HepG2 (cell line): Measurements from ENCODE around the gene IFT172.

Experiments
- EP300 ChIP-seq, 3 experiments: sonication (generic) in 1 of 3; formaldehyde crosslinking in 1 of 3; IDR thresholded peaks; 2 replicates each; pipeline versions ENCODE4 v1.5.1 to v1.6.1; 2011 to 2020; ENCODE audit warnings: low read depth in 2 of 3, low read length in 2 of 3, borderline replicate concordance in 1 of 3, improper control_type of control experiment in 1 of 3, mild to moderate bottlenecking in 1 of 3, missing genetic modification reagents in 1 of 3, moderate library complexity in 1 of 3
- RBAK ChIP-seq: sonication (generic); formaldehyde crosslinking; IDR thresholded peaks from 2 replicates; pipeline ENCODE4 v1.5.1; 2020; ENCODE audit warnings: mild to moderate bottlenecking, missing genetic modification reagents
- TF ChIP-seq, protein P1 (sequence below): sonication (generic); formaldehyde crosslinking; IDR thresholded peaks from 2 replicates; pipeline ENCODE4 v1.5.0; 2020; ENCODE audit warnings: mild to moderate bottlenecking, missing genetic modification reagents, moderate library complexity
- TF ChIP-seq, protein P2 (sequence below): fragments of 450-650 bp; IDR thresholded peaks from 2 replicates; pipeline ENCODE4 v1.6.1; 2016

DNA sequence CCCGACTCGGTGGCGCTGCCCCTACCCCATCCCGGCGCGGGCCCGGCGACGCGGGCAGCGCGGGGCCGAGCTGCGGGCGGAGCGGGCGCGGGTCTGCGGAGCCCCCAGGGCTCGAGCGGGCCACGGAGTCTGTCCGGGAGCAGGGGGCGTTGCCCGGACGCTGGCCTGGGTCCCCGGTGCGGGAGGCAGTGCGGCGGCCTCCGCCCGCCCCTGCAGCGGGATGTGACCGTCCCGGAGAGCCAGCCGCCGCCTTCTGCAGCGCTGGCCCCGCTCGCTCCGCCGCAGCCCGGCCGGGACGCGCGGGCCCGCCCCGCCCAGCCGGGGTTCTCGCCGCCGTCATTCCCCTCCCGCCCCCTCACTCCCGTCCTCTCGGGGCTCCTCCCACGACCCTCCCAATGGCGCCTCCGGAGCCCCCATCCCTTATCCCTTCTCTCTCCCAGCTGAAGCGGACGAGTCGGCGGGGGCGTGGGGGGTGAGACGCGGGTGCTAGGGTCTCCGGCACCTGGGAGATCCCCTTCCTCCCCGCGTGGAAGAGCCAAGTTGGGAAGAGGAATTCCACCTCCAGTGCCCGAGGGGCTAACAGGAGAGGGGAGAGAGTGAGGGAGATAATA, 5.5 kb upstream of the IFT172 start, which contains the start of gene FNDC4:
- TF ChIP-seq RBAK (CRISPR knock-in tag): no peak
- no peak for TF ChIP-seq EP300 (IDR thresholded peaks at IDR 0.05; ENCODE audit: low read depth in 2 of 2, low read length in 2 of 2)
- TF ChIP-seq EP300 (CRISPR knock-in tag; IDR thresholded peaks at IDR 0.05; ENCODE audit: borderline replicate concordance): no peak
- TF ChIP-seq, protein P1, sequence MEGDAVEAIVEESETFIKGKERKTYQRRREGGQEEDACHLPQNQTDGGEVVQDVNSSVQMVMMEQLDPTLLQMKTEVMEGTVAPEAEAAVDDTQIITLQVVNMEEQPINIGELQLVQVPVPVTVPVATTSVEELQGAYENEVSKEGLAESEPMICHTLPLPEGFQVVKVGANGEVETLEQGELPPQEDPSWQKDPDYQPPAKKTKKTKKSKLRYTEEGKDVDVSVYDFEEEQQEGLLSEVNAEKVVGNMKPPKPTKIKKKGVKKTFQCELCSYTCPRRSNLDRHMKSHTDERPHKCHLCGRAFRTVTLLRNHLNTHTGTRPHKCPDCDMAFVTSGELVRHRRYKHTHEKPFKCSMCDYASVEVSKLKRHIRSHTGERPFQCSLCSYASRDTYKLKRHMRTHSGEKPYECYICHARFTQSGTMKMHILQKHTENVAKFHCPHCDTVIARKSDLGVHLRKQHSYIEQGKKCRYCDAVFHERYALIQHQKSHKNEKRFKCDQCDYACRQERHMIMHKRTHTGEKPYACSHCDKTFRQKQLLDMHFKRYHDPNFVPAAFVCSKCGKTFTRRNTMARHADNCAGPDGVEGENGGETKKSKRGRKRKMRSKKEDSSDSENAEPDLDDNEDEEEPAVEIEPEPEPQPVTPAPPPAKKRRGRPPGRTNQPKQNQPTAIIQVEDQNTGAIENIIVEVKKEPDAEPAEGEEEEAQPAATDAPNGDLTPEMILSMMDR: no peak
- TF ChIP-seq, protein P2, sequence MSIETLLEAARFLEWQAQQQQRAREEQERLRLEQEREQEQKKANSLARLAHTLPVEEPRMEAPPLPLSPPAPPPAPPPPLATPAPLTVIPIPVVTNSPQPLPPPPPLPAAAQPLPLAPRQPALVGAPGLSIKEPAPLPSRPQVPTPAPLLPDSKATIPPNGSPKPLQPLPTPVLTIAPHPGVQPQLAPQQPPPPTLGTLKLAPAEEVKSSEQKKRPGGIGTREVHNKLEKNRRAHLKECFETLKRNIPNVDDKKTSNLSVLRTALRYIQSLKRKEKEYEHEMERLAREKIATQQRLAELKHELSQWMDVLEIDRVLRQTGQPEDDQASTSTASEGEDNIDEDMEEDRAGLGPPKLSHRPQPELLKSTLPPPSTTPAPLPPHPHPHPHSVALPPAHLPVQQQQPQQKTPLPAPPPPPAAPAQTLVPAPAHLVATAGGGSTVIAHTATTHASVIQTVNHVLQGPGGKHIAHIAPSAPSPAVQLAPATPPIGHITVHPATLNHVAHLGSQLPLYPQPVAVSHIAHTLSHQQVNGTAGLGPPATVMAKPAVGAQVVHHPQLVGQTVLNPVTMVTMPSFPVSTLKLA: no peak
